ENCODE results near the gene SHISA4. TPM values are rescaled to one million over a fixed set of nuclear protein-coding genes. Genes with fewer than 3 reads are reported as not detected.

The SHISA4 gene
- total RNA-seq, 1 experiment from 2014 or later, result 14.3 TPM

DNA sequence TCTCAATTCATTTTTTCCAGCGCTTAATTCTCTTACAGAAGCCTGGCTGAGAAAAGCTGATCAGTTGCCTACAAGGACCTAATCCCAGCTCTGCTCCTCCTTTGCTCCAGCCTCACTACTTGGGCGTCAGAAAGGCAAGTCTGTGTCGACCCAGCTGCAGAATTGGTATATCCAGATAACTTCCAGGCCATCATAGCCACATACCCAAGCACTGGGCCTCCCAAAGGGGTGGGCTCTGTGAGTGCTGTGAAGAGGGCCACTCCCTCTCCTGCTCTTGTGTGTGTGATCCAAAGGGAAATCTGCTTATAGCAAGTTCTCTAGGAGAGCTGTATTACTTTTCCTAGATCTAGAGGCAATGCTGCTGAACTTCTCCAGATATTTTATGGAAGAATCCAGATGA, 39.6 kb downstream of the SHISA4 start:
- TF ChIP-seq, protein P1, sequence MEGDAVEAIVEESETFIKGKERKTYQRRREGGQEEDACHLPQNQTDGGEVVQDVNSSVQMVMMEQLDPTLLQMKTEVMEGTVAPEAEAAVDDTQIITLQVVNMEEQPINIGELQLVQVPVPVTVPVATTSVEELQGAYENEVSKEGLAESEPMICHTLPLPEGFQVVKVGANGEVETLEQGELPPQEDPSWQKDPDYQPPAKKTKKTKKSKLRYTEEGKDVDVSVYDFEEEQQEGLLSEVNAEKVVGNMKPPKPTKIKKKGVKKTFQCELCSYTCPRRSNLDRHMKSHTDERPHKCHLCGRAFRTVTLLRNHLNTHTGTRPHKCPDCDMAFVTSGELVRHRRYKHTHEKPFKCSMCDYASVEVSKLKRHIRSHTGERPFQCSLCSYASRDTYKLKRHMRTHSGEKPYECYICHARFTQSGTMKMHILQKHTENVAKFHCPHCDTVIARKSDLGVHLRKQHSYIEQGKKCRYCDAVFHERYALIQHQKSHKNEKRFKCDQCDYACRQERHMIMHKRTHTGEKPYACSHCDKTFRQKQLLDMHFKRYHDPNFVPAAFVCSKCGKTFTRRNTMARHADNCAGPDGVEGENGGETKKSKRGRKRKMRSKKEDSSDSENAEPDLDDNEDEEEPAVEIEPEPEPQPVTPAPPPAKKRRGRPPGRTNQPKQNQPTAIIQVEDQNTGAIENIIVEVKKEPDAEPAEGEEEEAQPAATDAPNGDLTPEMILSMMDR (conservative IDR thresholded peaks at IDR 0.05; ENCODE audit: low read depth, low read length), result no peak
- no peak for TF ChIP-seq EZH2phosphoT487 (IDR thresholded peaks at IDR 0.05; ENCODE audit: borderline replicate concordance, low read length)
- no peak for TF ChIP-seq EZH2 (IDR thresholded peaks at IDR 0.05; ENCODE audit: low read length, unreplicated experiment)
- Histone ChIP-seq H3F3A (ENCODE audit: low read length, unreplicated experiment) (no peaks in the 10 kb centered on the region), H3K4me1 (ENCODE audit: insufficient read depth, low read length) (no peaks in the 10 kb centered on the region), H3K79me2 (ENCODE audit: low read length) (no peaks in the 10 kb centered on the region), H3K27me3 (ENCODE audit: low read length) (no peaks in the 10 kb centered on the region), H3K9me3 (ENCODE audit: low read length) (no peaks in the 10 kb centered on the region), H3K4me2 (ENCODE audit: low read length) (no peak overlapping the region), H3K4me3 (ENCODE audit: low read length) (no peak overlapping the region), H3K9me2 (replicated peaks; ENCODE audit: low read length) (no peaks in the 10 kb centered on the region), H4K20me1 (ENCODE audit: low read length) (no peaks in the 10 kb centered on the region), H2AFZ (ENCODE audit: low read length) (no peak overlapping the region), H3K27ac (ENCODE audit: low read length) (no peak overlapping the region), H3K9ac (ENCODE audit: low read length) (no peak overlapping the region), H3K36me3 (ENCODE audit: low read depth, low read length) (no peaks in the 10 kb centered on the region)
- no TSS peak for BruUV-seq (replicated peaks)
- ChIA-PET POLR2A (ENCODE audit: unreplicated experiment) (no interaction called here), CTCF (no interaction called here)
- DNase-seq, result no peak
- intact Hi-C loops (cut with micrococcal nuclease), result no loop called here
- ATAC-seq, result no peak

DNA sequence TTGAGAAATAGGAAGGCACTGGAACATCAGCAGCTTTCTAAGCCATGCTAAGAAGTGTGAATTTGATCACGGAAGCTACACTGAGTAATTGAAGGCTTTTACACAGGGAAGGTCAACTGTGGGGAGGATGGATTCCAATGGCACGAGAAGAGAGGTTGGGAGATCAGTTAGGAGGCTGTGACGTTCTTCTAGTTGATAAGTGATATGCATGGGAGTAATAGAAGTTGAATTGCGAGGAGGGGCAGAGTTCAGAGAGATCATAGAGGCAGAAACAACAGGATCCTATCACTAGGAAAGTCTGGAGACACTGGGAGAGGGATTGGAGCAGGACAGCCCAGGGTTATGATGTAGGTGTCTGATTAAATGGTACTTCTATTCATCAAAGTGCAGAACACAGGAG, 41.4 kb downstream of the SHISA4 start:
- POLR2A ChIA-PET (ENCODE audit: unreplicated experiment), result no interaction called here
- no peaks in the 10 kb centered on the region for H3K27me3 ChIP-seq (ENCODE audit: low read length)
- H3K9me2 ChIP-seq (replicated peaks; ENCODE audit: low read length), result no peaks in the 10 kb centered on the region
- no peak overlapping the region for H3K4me2 ChIP-seq (ENCODE audit: low read length)
- H3K9me3 ChIP-seq (ENCODE audit: low read length), result no peaks in the 10 kb centered on the region
- TF ChIP-seq EZH2 (IDR thresholded peaks at IDR 0.05; ENCODE audit: low read length, unreplicated experiment) (no peak), EZH2phosphoT487 (IDR thresholded peaks at IDR 0.05; ENCODE audit: borderline replicate concordance, low read length) (no peak)
- TF ChIP-seq, protein P1 (conservative IDR thresholded peaks at IDR 0.05; ENCODE audit: low read depth, low read length), result no peak
- H3K36me3 ChIP-seq (ENCODE audit: low read depth, low read length), result no peaks in the 10 kb centered on the region
- H3K9ac ChIP-seq (ENCODE audit: low read length), result no peak overlapping the region
- intact Hi-C loops (cut with micrococcal nuclease), result loop anchor here (5.0 kb wide), 1 partner anchor 33 kb away; no protein-coding TSS in a partner anchor
- no peak overlapping the region for H2AFZ ChIP-seq (ENCODE audit: low read length)
- H3K4me3 ChIP-seq (ENCODE audit: low read length), result no peak overlapping the region
- CTCF ChIA-PET, result no interaction called here
- ATAC-seq, result no peak
- BruUV-seq (replicated peaks), result no TSS peak
- H3K79me2 ChIP-seq (ENCODE audit: low read length), result no peaks in the 10 kb centered on the region
- no peak for DNase-seq
- H3F3A ChIP-seq (ENCODE audit: low read length, unreplicated experiment), result no peaks in the 10 kb centered on the region
- no peak overlapping the region for H3K27ac ChIP-seq (ENCODE audit: low read length)
- no peaks in the 10 kb centered on the region for H4K20me1 ChIP-seq (ENCODE audit: low read length)
- no peaks in the 10 kb centered on the region for H3K4me1 ChIP-seq (ENCODE audit: insufficient read depth, low read length)

DNA sequence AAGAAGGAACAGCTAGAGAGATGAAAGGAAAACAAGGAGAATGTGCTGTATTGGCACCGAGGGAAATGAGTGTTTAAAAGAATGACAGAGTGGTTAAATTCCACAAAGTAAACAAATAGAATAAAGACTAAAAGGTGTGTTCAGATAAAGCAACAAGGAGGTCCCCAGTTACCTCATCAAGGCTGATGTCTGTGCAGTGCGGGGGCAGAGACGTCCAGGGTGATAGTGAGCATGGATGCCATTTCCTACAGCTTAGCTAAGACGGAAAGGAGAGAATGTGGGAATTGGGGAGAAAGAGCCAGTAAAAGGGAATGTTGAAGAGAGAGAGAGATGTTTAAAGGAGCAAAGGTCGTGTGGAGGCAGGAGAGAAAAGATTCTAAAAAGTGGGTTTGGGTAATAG, 42.1 kb downstream of the SHISA4 start:
- TF ChIP-seq, protein P1 (conservative IDR thresholded peaks at IDR 0.05; ENCODE audit: low read depth, low read length), result no peak
- TF ChIP-seq EZH2 (IDR thresholded peaks at IDR 0.05; ENCODE audit: low read length, unreplicated experiment) (no peak), EZH2phosphoT487 (IDR thresholded peaks at IDR 0.05; ENCODE audit: borderline replicate concordance, low read length) (no peak)
- H3F3A ChIP-seq (ENCODE audit: low read length, unreplicated experiment), result no peaks in the 10 kb centered on the region
- CTCF ChIA-PET, result no interaction called here
- no peak overlapping the region for H3K27ac ChIP-seq (ENCODE audit: low read length)
- intact Hi-C loops (cut with micrococcal nuclease), result loop anchor here (5.0 kb wide), 1 partner anchor 34 kb away; no protein-coding TSS in a partner anchor
- no peak for ATAC-seq
- DNase-seq, result no peak
- H3K4me2 ChIP-seq (ENCODE audit: low read length), result no peak overlapping the region
- no peaks in the 10 kb centered on the region for H3K9me2 ChIP-seq (replicated peaks; ENCODE audit: low read length)
- no TSS peak for BruUV-seq (replicated peaks)
- H3K36me3 ChIP-seq (ENCODE audit: low read depth, low read length), result no peaks in the 10 kb centered on the region
- H3K4me1 ChIP-seq (ENCODE audit: insufficient read depth, low read length), result no peaks in the 10 kb centered on the region
- no peak overlapping the region for H3K4me3 ChIP-seq (ENCODE audit: low read length)
- no peaks in the 10 kb centered on the region for H4K20me1 ChIP-seq (ENCODE audit: low read length)
- POLR2A ChIA-PET (ENCODE audit: unreplicated experiment), result interaction anchor here (0.6 kb wide), 1 partner anchor 15 kb away, joined by 4 read pairs; the partner anchor contains the start of gene LMOD1
- no peaks in the 10 kb centered on the region for H3K79me2 ChIP-seq (ENCODE audit: low read length)
- no peak overlapping the region for H2AFZ ChIP-seq (ENCODE audit: low read length)
- H3K9me3 ChIP-seq (ENCODE audit: low read length), result no peaks in the 10 kb centered on the region
- H3K9ac ChIP-seq (ENCODE audit: low read length), result no peak overlapping the region
- no peaks in the 10 kb centered on the region for H3K27me3 ChIP-seq (ENCODE audit: low read length)

Data from PC-3 (cell line).